Stimulated activated CD4-positive, alpha-beta T cell treated with anti-CD3 and anti-CD28 coated beads, Interleukin-4, amount 100 ng/mL, for 1 hour (primary cell): Measurements from ENCODE around the gene DNAH17.
"Not testable (repeated sequence)": the region's sequence is repeated elsewhere in the genome, so short reads cannot be mapped to it uniquely, and the experiment has no call there.

Source experiments
- DNase-seq: peaks from one replicate; pipeline ENCODE4 v3.0.0-alpha.2; 2020

Gene DNAH17

GRCh38 chr17:78522031-78522809, 55.0 kb downstream of the DNAH17 start:
- no peak for DNase-seq

- DNase-seq, result no peak
These were observed 59.8 kb downstream of the DNAH17 start for GRCh38 chr17:78517421-78517820.

- no peak for DNase-seq
These were observed 61.7 kb downstream of the DNAH17 start for GRCh38 chr17:78515480-78515879.

GRCh38 chr17:78514521-78514920, 62.7 kb downstream of the DNAH17 start:
- DNase-seq, result no peak

GRCh38 chr17:78512976-78513375, 64.2 kb downstream of the DNAH17 start:
- no peak for DNase-seq

GRCh38 chr17:78510141-78511075, 66.8 kb downstream of the DNAH17 start:
- no peak for DNase-seq

GRCh38 chr17:78507526-78507925, 69.7 kb downstream of the DNAH17 start:
- no peak for DNase-seq

GRCh38 chr17:78506454-78507309, 70.5 kb downstream of the DNAH17 start:
- DNase-seq, result no peak

- DNase-seq, result no peak
These were observed 72.9 kb downstream of the DNAH17 start for GRCh38 chr17:78504156-78504925.

GRCh38 chr17:78503388-78503787, 73.8 kb downstream of the DNAH17 start:
- not testable (repeated sequence) for DNase-seq

GRCh38 chr17:78502611-78503148, 74.5 kb downstream of the DNAH17 start:
- no peak for DNase-seq

- no peak for DNase-seq
These were observed 75.8 kb downstream of the DNAH17 start for GRCh38 chr17:78501241-78502036.

GRCh38 chr17:78500806-78501205, 76.4 kb downstream of the DNAH17 start:
- DNase-seq, result no peak

- DNase-seq, result no peak
These were observed 77.3 kb downstream of the DNAH17 start for GRCh38 chr17:78499715-78500540.

GRCh38 chr17:78498848-78499247, 78.3 kb downstream of the DNAH17 start:
- no peak for DNase-seq

- DNase-seq, result peak; percentile 42
These were observed 80.1 kb downstream of the DNAH17 start for GRCh38 chr17:78497115-78497540.

GRCh38 chr17:78496311-78496710, 80.9 kb downstream of the DNAH17 start:
- no peak for DNase-seq

- DNase-seq, result no peak
These were observed 81.6 kb downstream of the DNAH17 start for GRCh38 chr17:78495634-78496033.

- DNase-seq, result no peak
These were observed 82.4 kb downstream of the DNAH17 start for GRCh38 chr17:78494696-78495330.
